ENCODE data around the gene RPS27A.

GRCh38 chr2:55252832-55253231, 20.3 kb downstream of the RPS27A start:
- no peak for TF ChIP-seq POLR2A (IDR thresholded peaks at IDR 0.05)
- no peak for TF ChIP-seq CTCF (IDR thresholded peaks at IDR 0.05)
